ENCODE measurements around the gene TSHZ2. TPM values are rescaled to one million over a fixed set of nuclear protein-coding genes. Genes with fewer than 3 reads are reported as not detected.

Gene TSHZ2
- total and polyA plus RNA-seq, 2 of the 4 experiments (the other 2 are of a cell fraction) = under 0.01 to 0.02 TPM

DNA sequence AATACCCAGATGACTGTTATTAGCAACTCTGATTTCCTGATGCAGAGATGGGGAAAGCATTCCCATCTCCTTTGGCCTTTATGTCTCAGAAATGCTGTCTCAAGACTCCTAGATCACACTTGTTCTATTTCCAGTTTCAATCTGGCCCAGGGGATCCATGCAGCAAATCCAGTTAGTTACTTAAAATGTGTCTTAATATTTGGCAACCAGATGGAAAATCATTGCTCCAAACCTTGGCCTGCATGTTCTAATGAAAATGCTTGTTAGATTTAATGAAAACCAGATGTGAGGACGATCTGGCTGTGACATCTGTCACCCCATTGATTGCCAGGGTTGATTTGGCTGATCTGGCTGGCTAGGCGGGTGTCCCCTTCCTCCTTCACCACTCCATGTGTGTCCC lies 125.2 kb downstream of the TSHZ2 start:
- H3K36me3 ChIP-seq (ENCODE audit: control insufficient read depth, insufficient read depth, low read length) = no peaks in the 10 kb centered on the region
- no peak overlapping the region for H2BK15ac ChIP-seq (ENCODE audit: low read depth, low read length)
- intact Hi-C loops (cut with micrococcal nuclease) = no loop called here
- no peak overlapping the region for H4K91ac ChIP-seq (ENCODE audit: insufficient read depth, low read depth, low read length)
- no peak overlapping the region for H3K14ac ChIP-seq (replicated peaks; ENCODE audit: low read depth, low read length)
- H3K4ac ChIP-seq (ENCODE audit: low read depth, low read length) = no peak overlapping the region
- H3K27me3 ChIP-seq (ENCODE audit: control insufficient read depth, insufficient read depth, low read length) = no peaks in the 10 kb centered on the region
- no peak overlapping the region for H2AK5ac ChIP-seq (ENCODE audit: low read depth, low read length)
- H2BK20ac ChIP-seq (ENCODE audit: low read depth, low read length) = no peak overlapping the region
- H3K9me3 ChIP-seq (ENCODE audit: control insufficient read depth, insufficient read depth, low read length) = peaks cover 4% of the 10 kb centered on the region
- H3K23ac ChIP-seq (ENCODE audit: low read depth, low read length) = no peak overlapping the region
- no peaks in the 10 kb centered on the region for H4K20me1 ChIP-seq (ENCODE audit: insufficient read depth, low read length)
- H3K79me1 ChIP-seq (ENCODE audit: low read depth in 1 of 2, low read length in 2 of 2) = no peaks in the 10 kb centered on the region
- no peak overlapping the region for H2AK9ac ChIP-seq (replicated peaks; ENCODE audit: low read depth, low read length, poor library complexity)
- no peak overlapping the region for H2BK120ac ChIP-seq (ENCODE audit: low read depth, low read length)
- H3K9ac ChIP-seq (ENCODE audit: low read depth, low read length) = no peak overlapping the region
- TF ChIP-seq POLR2A (IDR thresholded peaks at IDR 0.05; ENCODE audit: low read depth, low read length) (no peak), RAD21 (IDR thresholded peaks at IDR 0.05; ENCODE audit: low read length) (no peak), RCOR1 (IDR thresholded peaks at IDR 0.05; ENCODE audit: insufficient replicate concordance, low read length) (no peak), CHD1 (IDR thresholded peaks at IDR 0.05; ENCODE audit: low read depth, low read length) (no peak), BHLHE40 (IDR thresholded peaks at IDR 0.05; ENCODE audit: low read depth, low read length) (no peak), FOS (IDR thresholded peaks at IDR 0.05; ENCODE audit: low read depth, low read length) (no peak), NFE2L2 (IDR thresholded peaks at IDR 0.05; ENCODE audit: low read depth, low read length) (no peak), RFX5 (IDR thresholded peaks at IDR 0.05; ENCODE audit: low read depth, low read length) (no peak), MAFK (IDR thresholded peaks at IDR 0.05; ENCODE audit: low read depth, low read length) (no peak), CEBPB (IDR thresholded peaks at IDR 0.05; ENCODE audit: low read depth, low read length) (no peak), MAZ (IDR thresholded peaks at IDR 0.05; ENCODE audit: borderline replicate concordance, low read depth, low read length) (no peak), SMC3 (IDR thresholded peaks at IDR 0.05; ENCODE audit: low read depth, low read length) (no peak), MXI1 (IDR thresholded peaks at IDR 0.05; ENCODE audit: borderline replicate concordance, low read depth, low read length) (no peak)
- TF ChIP-seq, protein P1, sequence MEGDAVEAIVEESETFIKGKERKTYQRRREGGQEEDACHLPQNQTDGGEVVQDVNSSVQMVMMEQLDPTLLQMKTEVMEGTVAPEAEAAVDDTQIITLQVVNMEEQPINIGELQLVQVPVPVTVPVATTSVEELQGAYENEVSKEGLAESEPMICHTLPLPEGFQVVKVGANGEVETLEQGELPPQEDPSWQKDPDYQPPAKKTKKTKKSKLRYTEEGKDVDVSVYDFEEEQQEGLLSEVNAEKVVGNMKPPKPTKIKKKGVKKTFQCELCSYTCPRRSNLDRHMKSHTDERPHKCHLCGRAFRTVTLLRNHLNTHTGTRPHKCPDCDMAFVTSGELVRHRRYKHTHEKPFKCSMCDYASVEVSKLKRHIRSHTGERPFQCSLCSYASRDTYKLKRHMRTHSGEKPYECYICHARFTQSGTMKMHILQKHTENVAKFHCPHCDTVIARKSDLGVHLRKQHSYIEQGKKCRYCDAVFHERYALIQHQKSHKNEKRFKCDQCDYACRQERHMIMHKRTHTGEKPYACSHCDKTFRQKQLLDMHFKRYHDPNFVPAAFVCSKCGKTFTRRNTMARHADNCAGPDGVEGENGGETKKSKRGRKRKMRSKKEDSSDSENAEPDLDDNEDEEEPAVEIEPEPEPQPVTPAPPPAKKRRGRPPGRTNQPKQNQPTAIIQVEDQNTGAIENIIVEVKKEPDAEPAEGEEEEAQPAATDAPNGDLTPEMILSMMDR (conservative IDR thresholded peaks at IDR 0.05; ENCODE audit: low read depth, low read length) = no peak
- TF ChIP-seq, protein P2, sequence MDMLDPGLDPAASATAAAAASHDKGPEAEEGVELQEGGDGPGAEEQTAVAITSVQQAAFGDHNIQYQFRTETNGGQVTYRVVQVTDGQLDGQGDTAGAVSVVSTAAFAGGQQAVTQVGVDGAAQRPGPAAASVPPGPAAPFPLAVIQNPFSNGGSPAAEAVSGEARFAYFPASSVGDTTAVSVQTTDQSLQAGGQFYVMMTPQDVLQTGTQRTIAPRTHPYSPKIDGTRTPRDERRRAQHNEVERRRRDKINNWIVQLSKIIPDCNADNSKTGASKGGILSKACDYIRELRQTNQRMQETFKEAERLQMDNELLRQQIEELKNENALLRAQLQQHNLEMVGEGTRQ (IDR thresholded peaks at IDR 0.05; ENCODE audit: low read depth, low read length) = no peak
- TF ChIP-seq, protein P3, sequence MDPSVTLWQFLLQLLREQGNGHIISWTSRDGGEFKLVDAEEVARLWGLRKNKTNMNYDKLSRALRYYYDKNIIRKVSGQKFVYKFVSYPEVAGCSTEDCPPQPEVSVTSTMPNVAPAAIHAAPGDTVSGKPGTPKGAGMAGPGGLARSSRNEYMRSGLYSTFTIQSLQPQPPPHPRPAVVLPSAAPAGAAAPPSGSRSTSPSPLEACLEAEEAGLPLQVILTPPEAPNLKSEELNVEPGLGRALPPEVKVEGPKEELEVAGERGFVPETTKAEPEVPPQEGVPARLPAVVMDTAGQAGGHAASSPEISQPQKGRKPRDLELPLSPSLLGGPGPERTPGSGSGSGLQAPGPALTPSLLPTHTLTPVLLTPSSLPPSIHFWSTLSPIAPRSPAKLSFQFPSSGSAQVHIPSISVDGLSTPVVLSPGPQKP (IDR thresholded peaks at IDR 0.05; ENCODE audit: borderline replicate concordance, low read depth, low read length) = no peak
- H2BK5ac ChIP-seq (ENCODE audit: low read depth, low read length, poor library complexity, severe bottlenecking) = no peak overlapping the region
- no CpG with 5 or more reads among the region's 2 CpGs for WGBS, 2 experiments (ENCODE audit: extremely low coverage in 2 of 2, insufficient read length in 1 of 2)
- POLR2A ChIA-PET (ENCODE audit: unreplicated experiment) = no interaction called here
- H4K5ac ChIP-seq (ENCODE audit: low read depth, low read length) = no peak overlapping the region
- BruUV-seq (replicated peaks) = no TSS peak
- H2AFZ ChIP-seq (replicated peaks; ENCODE audit: low read length, poor library complexity) = no peak overlapping the region
- dilution Hi-C loops (cut with HindIII; ENCODE audit: low sequenced_read_pairs, unreplicated experiment) = no loop called here
- no peak overlapping the region for H3K4me2 ChIP-seq (ENCODE audit: low read depth, low read length)
- no peak overlapping the region for H3K18ac ChIP-seq (ENCODE audit: low read depth, low read length)
- no peak overlapping the region for H3K27ac ChIP-seq (ENCODE audit: insufficient read depth, low read length)
- H3K56ac ChIP-seq (ENCODE audit: extremely low read depth, insufficient read depth, low read length) = no peak overlapping the region
- ATAC-seq (ENCODE audit: low read depth) = no peak
- H3K4me1 ChIP-seq (ENCODE audit: control insufficient read depth, insufficient read depth, low read length) = no peaks in the 10 kb centered on the region
- no peaks in the 10 kb centered on the region for H3K9me1 ChIP-seq (ENCODE audit: insufficient read depth, low read length)
- H4K8ac ChIP-seq (ENCODE audit: low read depth in 2 of 2, low read length in 2 of 2) = no peak overlapping the region
- H3K4me3 ChIP-seq (ENCODE audit: insufficient read depth, low read depth, low read length) = no peak overlapping the region
- in situ Hi-C loops (cut with MboI; ENCODE audit: low sequenced_read_pairs) = no loop called here
- DNase-seq = no peak
- CTCF ChIA-PET = no interaction called here

Measured in IMR-90 (cell line).